Endodermal cell (in vitro differentiated cells): ENCODE measurements around the gene ADAMTS17. TPM values are rescaled to one million over a fixed set of nuclear protein-coding genes. Genes with fewer than 3 reads are reported as not detected.
A peak's percentile ranks its signal among the peaks of the same experiment; 100 is the strongest.

ENCODE experiments used
- DNase-seq: peaks from one replicate; pipeline ENCODE4 v3.0.0-alpha.2; 2017
- H3K27ac ChIP-seq: 2 replicates; pipeline ENCODE4 v1.5.1; 2013; ENCODE audit warnings: mild to moderate bottlenecking, low read depth, low read length, moderate library complexity
- H3K27me3 ChIP-seq: 2 replicates; pipeline ENCODE4 v1.6.1; 2013; ENCODE audit warnings: mild to moderate bottlenecking, low read length, moderate library complexity; ENCODE audit not compliant: insufficient read depth, control insufficient read depth, poor library complexity, severe bottlenecking
- H3K36me3 ChIP-seq: 2 replicates; pipeline ENCODE4 v1.7.0; 2013; ENCODE audit warnings: mild to moderate bottlenecking, low read length, moderate library complexity; ENCODE audit not compliant: control insufficient read depth, insufficient read depth
- H3K4me1 ChIP-seq: one replicate; pipeline ENCODE4 v1.7.0; 2013; ENCODE audit warnings: low read length; ENCODE audit not compliant: control insufficient read depth, insufficient read depth
- H3K4me3 ChIP-seq: 2 replicates; pipeline ENCODE4 v1.5.1; 2013; ENCODE audit warnings: mild to moderate bottlenecking, low read length, moderate library complexity
- H3K9ac ChIP-seq: 2 replicates; pipeline ENCODE4 v1.6.1; 2013; ENCODE audit warnings: mild to moderate bottlenecking, low read length, moderate library complexity; ENCODE audit not compliant: poor library complexity, severe bottlenecking; ENCODE audit errors: extremely low read depth
- H3K9me3 ChIP-seq: 2 replicates; pipeline ENCODE4 v1.6.1; 2013; ENCODE audit warnings: mild to moderate bottlenecking, low read length, moderate library complexity; ENCODE audit not compliant: control insufficient read depth
- H3K27ac Mint-ChIP-seq: 2 replicates; pipeline ENCODE4 v1.8.0; 2020; ENCODE audit warnings: mixed read lengths
- H3K27me3 Mint-ChIP-seq: 2 replicates; pipeline ENCODE4 v1.8.0; 2021; ENCODE audit warnings: mild to moderate bottlenecking, mixed read lengths; ENCODE audit not compliant: insufficient read depth
- H3K36me3 Mint-ChIP-seq: 2 replicates; pipeline ENCODE4 v1.8.0; 2020; ENCODE audit warnings: low read depth, mixed read lengths
- H3K4me1 Mint-ChIP-seq: 2 replicates; pipeline ENCODE4 v1.8.0; 2020; ENCODE audit warnings: mixed read lengths
- H3K4me3 Mint-ChIP-seq: 2 replicates; pipeline ENCODE4 v1.8.0; 2020; ENCODE audit warnings: mild to moderate bottlenecking, moderate library complexity, mixed read lengths
- H3K9me3 Mint-ChIP-seq: 2 replicates; pipeline ENCODE4 v1.8.0; 2020; ENCODE audit warnings: mild to moderate bottlenecking, mixed read lengths
- CTCF ChIP-seq: fragments of 200-600 bp; sonication (generic); conservative IDR thresholded peaks from 2 replicates; pipeline ENCODE4 v1.5.0; 2021; ENCODE audit warnings: antibody characterized with exemption, mild to moderate bottlenecking
- WGBS, 2 experiments: methylation state at CpG; one replicate each; pipeline versions ENCODE4 v1.1.5 to v1.1.7; 2013; ENCODE audit warnings: missing lambda C conversion rate in 2 of 2, mixed read lengths in 1 of 2; ENCODE audit not compliant: insufficient coverage in 1 of 2, insufficient read length in 1 of 2; 5-methylcytosine and 5-hydroxymethylcytosine counted together
- total RNA-seq, 2 donors: library from RNA; stranded (reverse); fragmentation: NEBNext Ultra II Directional in 1 of 2; extraction: Animal tissue kit (Norgen Biotek cat#: 25700) in 1 of 2; gene quantifications; 2 replicates in 1 of 2; 3 replicates in 1 of 2; pipeline ENCODE4 v1.2.1, GENCODE V29; 2021

Gene ADAMTS17
- total RNA-seq, 2 donors from 2014 or later: 0.82 to 2.3 TPM

DNA sequence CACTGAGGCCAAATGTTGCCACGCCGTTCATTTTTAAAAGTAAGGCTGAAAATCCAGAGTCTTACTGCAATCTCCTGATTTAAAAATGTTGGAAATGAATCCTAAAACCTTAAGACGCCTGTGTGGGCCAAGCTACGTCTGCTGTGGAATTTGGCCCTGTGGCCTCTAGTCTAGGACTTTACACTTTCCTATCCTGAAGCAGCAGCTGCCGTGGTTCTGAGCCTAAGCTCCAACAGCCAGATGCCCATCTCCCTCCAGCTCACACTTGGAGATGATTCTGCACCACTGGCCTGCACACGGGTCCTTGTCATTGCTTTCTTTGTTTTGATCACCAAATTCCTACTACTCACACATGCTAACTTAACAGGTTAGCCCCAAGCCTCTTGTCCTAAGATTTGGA, 322.2 kb downstream of the ADAMTS17 start:
- no peaks in the 10 kb centered on the region for H3K9me3 ChIP-seq
- no peaks in the 10 kb centered on the region for H3K27me3 ChIP-seq
- DNase-seq: peak; percentile 44
- no peak overlapping the region for H3K27ac ChIP-seq
- WGBS, 2 experiments: 85 to 93% methylated on average over 5 to 6 of the region's 6 CpGs
- no peak overlapping the region for H3K9ac ChIP-seq
- peaks cover 19% of the 10 kb centered on the region for H3K4me1 Mint-ChIP-seq
- H3K27me3 Mint-ChIP-seq: no peaks in the 10 kb centered on the region
- H3K36me3 ChIP-seq: no peaks in the 10 kb centered on the region
- peaks cover 4% of the 10 kb centered on the region for H3K4me1 ChIP-seq
- H3K4me3 Mint-ChIP-seq: no peak overlapping the region
- H3K9me3 Mint-ChIP-seq: peaks cover 9% of the 10 kb centered on the region
- H3K36me3 Mint-ChIP-seq: peaks cover 1% of the 10 kb centered on the region
- no peak for TF ChIP-seq CTCF
- H3K4me3 ChIP-seq: no peak overlapping the region
- H3K27ac Mint-ChIP-seq: peak overlapping the region; percentile 1

- Histone ChIP-seq H3K4me3 (no peak overlapping the region), H3K27ac (no peak overlapping the region), H3K4me1 (peaks cover 4% of the 10 kb centered on the region), H3K9ac (no peak overlapping the region), H3K27me3 (no peaks in the 10 kb centered on the region), H3K36me3 (no peaks in the 10 kb centered on the region), H3K9me3 (no peaks in the 10 kb centered on the region)
- peaks cover 19% of the 10 kb centered on the region for H3K4me1 Mint-ChIP-seq
- WGBS, 2 experiments: 95 to 100% methylated on average over 3 to 4 of the region's 4 CpGs
- DNase-seq: peak; percentile 34
- peaks cover 9% of the 10 kb centered on the region for H3K9me3 Mint-ChIP-seq
- no peak overlapping the region for H3K27ac Mint-ChIP-seq
- no peak for TF ChIP-seq CTCF
- no peak overlapping the region for H3K4me3 Mint-ChIP-seq
- H3K27me3 Mint-ChIP-seq: no peaks in the 10 kb centered on the region
- peaks cover 1% of the 10 kb centered on the region for H3K36me3 Mint-ChIP-seq
Measured at GRCh38 chr15:100018191-100018590, 323.6 kb downstream of the ADAMTS17 start.

DNA sequence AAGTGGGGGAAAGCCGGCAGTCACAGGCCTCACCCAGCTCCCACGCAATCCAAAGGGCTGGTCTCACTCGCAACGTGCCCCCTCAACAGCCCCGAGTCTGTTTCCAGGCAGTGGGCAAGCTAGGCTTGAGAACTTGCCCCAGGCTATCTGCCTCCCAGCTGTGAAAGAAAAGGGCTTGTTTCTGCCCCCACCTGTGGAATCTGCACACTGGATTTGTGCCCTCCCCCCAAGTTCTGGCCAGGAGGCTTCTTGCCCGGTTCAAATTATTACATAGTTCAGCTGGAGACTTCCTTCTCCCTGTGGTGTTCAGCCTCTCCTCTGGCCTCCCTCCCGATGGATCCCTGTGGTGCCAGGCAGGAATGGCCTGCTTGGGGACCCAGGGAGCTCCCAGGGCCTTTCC, 324.6 kb downstream of the ADAMTS17 start:
- no peak for TF ChIP-seq CTCF
- Histone ChIP-seq H3K9ac (no peak overlapping the region), H3K4me1 (peaks cover 4% of the 10 kb centered on the region), H3K27ac (no peak overlapping the region), H3K9me3 (no peaks in the 10 kb centered on the region), H3K4me3 (no peak overlapping the region), H3K36me3 (no peaks in the 10 kb centered on the region), H3K27me3 (no peaks in the 10 kb centered on the region)
- no peaks in the 10 kb centered on the region for H3K27me3 Mint-ChIP-seq
- H3K4me3 Mint-ChIP-seq: no peak overlapping the region
- H3K9me3 Mint-ChIP-seq: peaks cover 9% of the 10 kb centered on the region
- H3K4me1 Mint-ChIP-seq: peaks cover 19% of the 10 kb centered on the region
- 92% methylated on average over 2 to 7 of the region's 7 CpGs for WGBS, 2 experiments
- DNase-seq: peak; percentile 42
- H3K36me3 Mint-ChIP-seq: peaks cover 1% of the 10 kb centered on the region
- no peak overlapping the region for H3K27ac Mint-ChIP-seq
